Measurements from ENCODE around the gene MAST2.
"Not testable (repeated sequence)": the region's sequence is repeated elsewhere in the genome, so short reads cannot be mapped to it uniquely, and the experiment has no call there.

Gene MAST2

DNA sequence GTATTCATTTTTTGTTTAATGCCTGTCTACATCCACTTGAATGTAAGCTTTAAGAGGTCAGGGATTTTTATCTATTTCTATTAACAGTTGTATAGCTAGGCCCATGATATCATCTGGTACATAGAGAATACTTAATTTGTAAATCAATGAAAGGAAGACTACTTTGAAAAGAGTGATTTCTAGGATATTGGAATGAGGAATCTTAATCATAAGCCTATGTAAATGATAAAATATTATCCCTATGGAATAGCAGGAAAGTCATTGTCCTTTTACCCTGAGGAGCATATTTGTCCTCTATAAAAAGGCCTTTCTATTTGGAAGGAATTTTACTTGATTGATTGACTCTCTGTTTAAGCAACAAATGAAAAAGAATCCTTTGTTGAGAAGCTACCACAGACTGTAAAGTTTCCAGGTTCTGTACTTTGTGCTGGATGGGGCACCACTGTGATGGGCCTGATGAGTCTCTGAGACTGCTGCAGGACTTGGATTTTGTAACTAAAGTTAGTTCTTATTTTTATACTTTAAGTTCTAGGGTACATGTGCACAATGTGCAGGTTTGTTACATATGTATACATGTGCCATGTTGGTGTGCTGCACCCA is 53.8 kb downstream of the MAST2 start:
- Histone ChIP-seq H3K27me3 (ENCODE audit: insufficient read depth, insufficient read length) (no peaks in the 10 kb centered on the region), H3K9ac (ENCODE audit: insufficient read length, low read depth) (no peak overlapping the region), H3K9me3 (ENCODE audit: insufficient read depth, low read length) (no peaks in the 10 kb centered on the region), H3K4me3 (ENCODE audit: insufficient read length, low read depth) (no peak overlapping the region), H3K36me3 (ENCODE audit: insufficient read depth, insufficient read length, low read length) (no peaks in the 10 kb centered on the region), H3K4me1 (ENCODE audit: insufficient read depth, insufficient read length) (no peaks in the 10 kb centered on the region)
- no peak for DNase-seq (ENCODE audit: low read depth, low spot score)
- TF ChIP-seq SUZ12 (IDR thresholded peaks at IDR 0.05; ENCODE audit: extremely low read depth, insufficient read depth, insufficient read length) (no peak), YY1 (IDR thresholded peaks at IDR 0.05; ENCODE audit: insufficient read depth, insufficient read length) (no peak), ZNF274 (IDR thresholded peaks at IDR 0.05; ENCODE audit: low read depth, low read length) (no peak)

DNA sequence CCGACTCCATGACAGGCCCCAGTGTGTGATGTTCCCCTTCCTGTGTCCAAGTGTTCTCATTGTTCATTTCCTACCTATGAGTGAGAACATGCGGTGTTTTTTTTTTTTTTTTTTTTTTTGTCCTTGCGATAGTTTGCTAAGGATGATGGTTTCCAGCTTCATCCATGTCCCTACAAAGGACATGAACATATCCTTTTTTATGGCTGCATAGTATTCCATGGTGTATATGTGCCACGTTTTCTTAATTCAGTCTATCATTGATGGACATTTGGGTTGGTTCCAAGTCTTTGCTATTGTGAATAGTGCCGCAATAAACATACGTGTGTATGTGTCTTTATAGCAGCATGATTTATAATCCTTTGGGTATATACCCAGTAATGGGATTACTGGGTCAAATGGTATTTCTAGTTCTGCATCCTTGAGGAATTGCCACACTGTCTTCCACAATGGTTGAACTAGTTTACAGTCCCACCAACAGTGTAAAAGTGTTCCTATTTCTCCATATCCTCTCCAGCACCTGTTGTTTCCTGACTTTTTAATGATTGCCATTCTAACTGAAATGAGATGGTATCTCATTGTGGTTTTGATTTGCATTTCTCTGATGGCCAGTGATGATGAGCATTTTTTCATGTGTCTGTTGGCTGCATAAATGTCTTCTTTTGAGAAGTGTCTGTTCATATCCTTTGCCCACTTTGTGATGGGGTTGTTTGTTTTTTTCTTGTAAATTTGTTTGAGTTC is 54.5 kb downstream of the MAST2 start:
- not testable (repeated sequence) for H3K9ac ChIP-seq (ENCODE audit: insufficient read length, low read depth)

DNA sequence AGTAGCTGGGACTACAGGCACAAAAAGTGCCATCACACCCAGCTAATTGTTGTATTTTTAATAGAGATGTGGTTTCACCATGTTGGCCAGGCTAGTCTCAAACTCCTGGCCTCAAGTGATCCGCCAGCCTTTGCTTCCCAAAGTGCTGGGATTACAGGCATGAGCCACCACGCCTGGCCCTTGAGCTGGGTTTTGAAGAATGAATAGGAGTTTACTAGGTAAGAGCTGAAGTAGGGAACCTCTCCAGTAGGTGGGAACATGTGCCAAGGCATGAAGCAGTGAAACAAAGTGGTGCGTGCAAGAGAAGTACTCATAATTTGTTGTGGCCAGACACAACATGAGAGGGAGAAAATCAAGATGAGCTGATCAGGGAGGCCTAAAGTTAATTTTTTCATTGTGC is 55.8 kb downstream of the MAST2 start:
- H3K9ac ChIP-seq (ENCODE audit: insufficient read length, low read depth) = no peak overlapping the region
- no peak overlapping the region for H3K4me3 ChIP-seq (ENCODE audit: insufficient read length, low read depth)
- DNase-seq (ENCODE audit: low read depth, low spot score) = no peak
- no peaks in the 10 kb centered on the region for H3K36me3 ChIP-seq (ENCODE audit: insufficient read depth, insufficient read length, low read length)
- no peaks in the 10 kb centered on the region for H3K27me3 ChIP-seq (ENCODE audit: insufficient read depth, insufficient read length)
- no peak for TF ChIP-seq YY1 (IDR thresholded peaks at IDR 0.05; ENCODE audit: insufficient read depth, insufficient read length)
- no peaks in the 10 kb centered on the region for H3K4me1 ChIP-seq (ENCODE audit: insufficient read depth, insufficient read length)
- no peaks in the 10 kb centered on the region for H3K9me3 ChIP-seq (ENCODE audit: insufficient read depth, low read length)

More for the DNA sequence above, 54.5 kb downstream of the MAST2 start:
- H3K9me3 ChIP-seq (ENCODE audit: insufficient read depth, low read length); DNase-seq (ENCODE audit: low read depth, low spot score); H3K4me3 ChIP-seq (ENCODE audit: insufficient read length, low read depth); H3K4me1 ChIP-seq (ENCODE audit: insufficient read depth, insufficient read length); H3K36me3 ChIP-seq (ENCODE audit: insufficient read depth, insufficient read length, low read length); H3K27me3 ChIP-seq (ENCODE audit: insufficient read depth, insufficient read length): not testable (repeated sequence)

DNA sequence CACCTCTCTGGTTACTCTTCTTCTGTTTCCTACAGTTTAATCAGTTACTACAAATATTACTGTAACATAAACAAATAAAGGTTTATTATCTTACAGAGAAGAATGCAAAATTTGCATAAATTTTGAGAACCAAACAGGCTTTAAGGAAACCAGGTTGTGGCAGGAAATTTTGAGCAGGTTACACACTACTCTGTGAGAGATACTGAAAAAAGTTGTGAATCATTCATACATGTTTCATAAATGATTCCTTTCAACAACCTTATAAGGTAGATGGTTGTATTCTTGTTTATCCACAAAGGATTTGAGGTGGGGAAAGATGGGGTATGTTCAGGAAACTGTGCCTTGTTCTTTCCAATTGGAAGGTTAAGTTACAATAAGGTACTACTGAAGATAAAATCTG is 58.6 kb downstream of the MAST2 start:
- H3K9ac ChIP-seq (ENCODE audit: insufficient read length, low read depth) = no peak overlapping the region
- no peaks in the 10 kb centered on the region for H3K9me3 ChIP-seq (ENCODE audit: insufficient read depth, low read length)
- H3K36me3 ChIP-seq (ENCODE audit: insufficient read depth, insufficient read length, low read length) = no peaks in the 10 kb centered on the region
- TF ChIP-seq YY1 (IDR thresholded peaks at IDR 0.05; ENCODE audit: insufficient read depth, insufficient read length) = no peak
- no peak for TF ChIP-seq ZNF274 (IDR thresholded peaks at IDR 0.05; ENCODE audit: low read depth, low read length)
- TF ChIP-seq SUZ12 (IDR thresholded peaks at IDR 0.05; ENCODE audit: extremely low read depth, insufficient read depth, insufficient read length) = no peak
- no peaks in the 10 kb centered on the region for H3K27me3 ChIP-seq (ENCODE audit: insufficient read depth, insufficient read length)
- no peaks in the 10 kb centered on the region for H3K4me1 ChIP-seq (ENCODE audit: insufficient read depth, insufficient read length)
- no peak overlapping the region for H3K4me3 ChIP-seq (ENCODE audit: insufficient read length, low read depth)
- no peak for DNase-seq (ENCODE audit: low read depth, low spot score)

DNA sequence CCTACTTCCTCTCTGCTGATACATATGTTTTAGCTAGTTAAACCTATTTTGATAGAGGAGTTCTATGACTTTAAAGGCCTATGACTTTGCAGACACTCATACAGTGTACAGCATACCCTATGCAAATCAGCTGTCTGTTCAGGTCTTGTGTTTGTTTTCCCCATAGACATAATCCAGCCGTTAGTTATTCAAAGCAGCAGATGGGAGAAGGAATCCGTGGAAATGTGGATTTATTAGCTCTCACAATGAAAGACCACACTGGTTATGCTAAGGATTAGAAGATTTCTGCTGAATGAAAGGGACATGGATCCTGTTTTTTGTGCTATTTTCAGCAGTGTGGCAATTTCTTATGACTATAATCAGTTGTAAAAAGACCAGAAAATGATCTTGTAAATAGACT is 59.8 kb downstream of the MAST2 start:
- Histone ChIP-seq H3K9ac (ENCODE audit: insufficient read length, low read depth) (no peak overlapping the region), H3K36me3 (ENCODE audit: insufficient read depth, insufficient read length, low read length) (no peaks in the 10 kb centered on the region), H3K4me1 (ENCODE audit: insufficient read depth, insufficient read length) (no peaks in the 10 kb centered on the region), H3K9me3 (ENCODE audit: insufficient read depth, low read length) (no peaks in the 10 kb centered on the region), H3K4me3 (ENCODE audit: insufficient read length, low read depth) (no peak overlapping the region), H3K27me3 (ENCODE audit: insufficient read depth, insufficient read length) (no peaks in the 10 kb centered on the region)
- no peak for TF ChIP-seq SUZ12 (IDR thresholded peaks at IDR 0.05; ENCODE audit: extremely low read depth, insufficient read depth, insufficient read length)
- TF ChIP-seq YY1 (IDR thresholded peaks at IDR 0.05; ENCODE audit: insufficient read depth, insufficient read length) = no peak
- no peak for TF ChIP-seq ZNF274 (IDR thresholded peaks at IDR 0.05; ENCODE audit: low read depth, low read length)
- DNase-seq (ENCODE audit: low read depth, low spot score) = no peak

DNA sequence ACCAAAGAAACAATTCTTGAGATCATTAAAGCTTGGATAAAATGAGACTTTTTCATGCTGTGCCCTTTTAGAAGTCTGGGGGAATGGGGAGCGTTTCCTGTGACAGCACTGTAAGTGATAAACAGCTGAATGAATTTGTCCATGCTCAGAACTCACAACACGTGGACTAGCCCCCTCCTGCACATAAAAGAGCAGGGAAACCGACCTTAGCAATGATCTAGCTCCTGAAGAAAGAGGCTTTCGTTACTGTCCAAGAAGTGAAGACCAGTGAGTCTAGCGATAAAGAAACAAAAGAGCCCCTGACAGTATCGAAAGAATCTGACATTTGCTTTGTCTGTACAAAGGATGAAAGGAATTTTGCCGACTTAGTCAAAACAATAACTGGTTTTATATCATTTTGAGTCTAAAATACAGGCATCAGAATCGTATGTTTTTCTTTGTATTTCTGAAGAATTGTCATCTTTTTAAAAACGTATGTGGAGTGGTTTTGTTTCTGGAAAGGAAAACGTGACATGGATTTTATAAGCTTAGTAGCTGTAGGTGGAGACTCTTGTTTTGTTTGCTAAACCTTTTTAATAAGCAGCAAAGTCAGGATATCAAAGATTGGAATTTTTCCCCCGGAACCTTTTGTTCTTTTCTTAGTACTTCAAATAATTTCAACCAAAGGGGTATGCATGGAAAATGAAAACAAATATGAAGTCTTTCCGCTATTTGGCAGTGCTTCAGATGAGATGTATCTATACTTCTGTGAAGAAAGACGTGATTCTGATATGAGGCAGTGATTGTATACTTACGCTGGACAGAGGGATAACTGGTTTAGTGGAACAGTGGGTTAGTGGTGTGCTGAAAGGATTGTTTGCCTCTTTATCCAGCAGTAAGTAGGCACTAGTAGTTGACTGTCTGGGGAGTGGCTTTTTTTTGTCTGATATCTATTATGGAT is 61.0 kb downstream of the MAST2 start:
- DNase-seq (ENCODE audit: low read depth, low spot score) = no peak
- Histone ChIP-seq H3K9ac (ENCODE audit: insufficient read length, low read depth) (no peak overlapping the region), H3K4me3 (ENCODE audit: insufficient read length, low read depth) (no peak overlapping the region), H3K9me3 (ENCODE audit: insufficient read depth, low read length) (no peaks in the 10 kb centered on the region), H3K4me1 (ENCODE audit: insufficient read depth, insufficient read length) (no peaks in the 10 kb centered on the region), H3K27me3 (ENCODE audit: insufficient read depth, insufficient read length) (no peaks in the 10 kb centered on the region), H3K36me3 (ENCODE audit: insufficient read depth, insufficient read length, low read length) (no peaks in the 10 kb centered on the region)
- no peak for TF ChIP-seq ZNF274 (IDR thresholded peaks at IDR 0.05; ENCODE audit: low read depth, low read length)
- TF ChIP-seq SUZ12 (IDR thresholded peaks at IDR 0.05; ENCODE audit: extremely low read depth, insufficient read depth, insufficient read length) = no peak
- TF ChIP-seq YY1 (IDR thresholded peaks at IDR 0.05; ENCODE audit: insufficient read depth, insufficient read length) = no peak

DNA sequence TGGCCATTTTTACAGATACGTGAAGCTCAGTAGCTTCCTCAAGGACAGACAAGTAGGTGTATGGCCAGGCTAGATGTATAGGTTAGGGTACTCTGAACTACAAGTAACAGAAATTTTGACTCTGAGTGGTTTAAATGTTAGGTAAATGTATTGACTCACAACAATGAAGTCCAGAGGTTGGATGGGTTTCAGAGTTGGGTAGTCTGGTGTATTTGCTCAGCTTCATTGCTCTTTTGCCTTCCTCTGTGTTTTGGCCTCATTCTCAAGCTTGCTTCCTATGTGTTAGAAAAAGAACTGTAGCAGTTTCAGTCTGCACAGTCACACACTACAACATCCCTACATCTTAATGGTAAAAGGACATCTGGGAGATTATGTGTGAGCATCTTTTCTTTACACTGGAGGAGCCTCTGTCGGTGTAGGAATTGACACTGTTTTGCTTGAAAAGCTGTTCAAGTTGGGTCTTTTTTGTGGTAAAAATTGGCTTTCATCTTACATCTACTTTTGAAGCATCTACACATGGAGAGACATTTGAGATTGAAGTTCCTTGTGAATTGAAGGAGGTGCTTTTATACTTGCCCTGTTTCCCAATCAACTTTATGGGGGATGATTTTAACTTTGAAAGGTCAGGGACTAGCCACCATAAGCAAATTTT is 64.4 kb downstream of the MAST2 start:
- peaks cover 3% of the 10 kb centered on the region for H3K36me3 ChIP-seq (ENCODE audit: insufficient read depth, insufficient read length, low read length)
- TF ChIP-seq ZNF274 (IDR thresholded peaks at IDR 0.05; ENCODE audit: low read depth, low read length) = no peak
- TF ChIP-seq YY1 (IDR thresholded peaks at IDR 0.05; ENCODE audit: insufficient read depth, insufficient read length) = no peak
- TF ChIP-seq SUZ12 (IDR thresholded peaks at IDR 0.05; ENCODE audit: extremely low read depth, insufficient read depth, insufficient read length) = no peak
- DNase-seq (ENCODE audit: low read depth, low spot score) = no peak
- H3K27me3 ChIP-seq (ENCODE audit: insufficient read depth, insufficient read length) = no peaks in the 10 kb centered on the region
- H3K4me1 ChIP-seq (ENCODE audit: insufficient read depth, insufficient read length) = no peaks in the 10 kb centered on the region
- H3K9me3 ChIP-seq (ENCODE audit: insufficient read depth, low read length) = no peaks in the 10 kb centered on the region
- H3K4me3 ChIP-seq (ENCODE audit: insufficient read length, low read depth) = no peak overlapping the region
- H3K9ac ChIP-seq (ENCODE audit: insufficient read length, low read depth) = no peak overlapping the region

Data from NT2/D1 (cell line).